Erythroblast (primary cell): Measurements from ENCODE around the gene PPP2R1B.
A peak's percentile ranks its signal among the peaks of the same experiment; 100 is the strongest.
"Not testable (repeated sequence)": the region's sequence is repeated elsewhere in the genome, so short reads cannot be mapped to it uniquely, and the experiment has no call there.

Experiments
- DNase-seq, 2 experiments: peaks; one replicate each; lab custom pipeline; 2025; lab: John Stamatoyannopoulos, UW
- GATA1 ChIP-seq: IDR thresholded peaks from 2 replicates; pipeline ENCODE4 v1.6.1; 2011; ENCODE audit warnings: low read depth, mild to moderate bottlenecking, control low read depth, low read length, moderate library complexity
- POLR2A ChIP-seq: IDR thresholded peaks from 2 replicates; pipeline ENCODE4 v1.6.1; 2011; ENCODE audit warnings: mild to moderate bottlenecking, low read length

The PPP2R1B gene

DNA sequence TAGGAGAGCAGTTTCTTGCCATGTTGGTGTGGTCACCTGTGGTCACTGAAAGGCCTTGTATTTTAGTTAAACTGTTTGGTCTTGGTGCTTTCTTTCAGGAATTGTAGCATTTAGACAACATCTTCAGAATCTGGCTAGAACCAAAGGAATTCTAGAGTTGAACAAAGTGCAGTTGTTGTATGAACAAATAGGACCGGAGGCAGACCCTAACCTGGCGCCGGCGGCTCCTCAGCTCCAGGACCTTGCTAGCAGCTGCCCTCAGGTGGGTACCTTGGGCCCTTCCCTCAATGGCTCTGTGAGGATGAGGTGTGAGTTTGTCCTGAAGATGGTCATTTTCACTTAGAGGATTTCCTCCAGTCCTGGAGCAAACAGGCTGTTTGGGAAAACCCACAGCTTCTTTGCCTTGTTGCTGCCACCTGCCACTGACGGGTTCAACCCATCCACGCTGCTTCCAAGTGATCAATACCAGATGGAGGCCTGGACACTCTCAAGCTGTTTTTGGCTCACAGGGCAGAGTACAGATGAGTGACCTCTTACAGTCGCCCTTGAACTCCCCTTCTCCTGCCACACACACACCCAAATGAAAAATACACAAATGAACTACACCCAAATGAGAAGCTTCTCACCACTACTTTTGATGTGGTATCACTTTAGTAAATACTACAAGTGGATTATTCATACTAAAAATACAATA, 45.2 kb downstream of the PPP2R1B start:
- DNase-seq = no peak
- TF ChIP-seq POLR2A = no peak
- no peak for TF ChIP-seq GATA1

GRCh38 chr11:111719379-111719778, 46.8 kb downstream of the PPP2R1B start:
- TF ChIP-seq POLR2A = no peak
- TF ChIP-seq GATA1 = no peak
- no peak for DNase-seq

GRCh38 chr11:111718859-111719258, 47.3 kb downstream of the PPP2R1B start:
- no peak for TF ChIP-seq GATA1
- TF ChIP-seq POLR2A = no peak
- no peak for DNase-seq

DNA sequence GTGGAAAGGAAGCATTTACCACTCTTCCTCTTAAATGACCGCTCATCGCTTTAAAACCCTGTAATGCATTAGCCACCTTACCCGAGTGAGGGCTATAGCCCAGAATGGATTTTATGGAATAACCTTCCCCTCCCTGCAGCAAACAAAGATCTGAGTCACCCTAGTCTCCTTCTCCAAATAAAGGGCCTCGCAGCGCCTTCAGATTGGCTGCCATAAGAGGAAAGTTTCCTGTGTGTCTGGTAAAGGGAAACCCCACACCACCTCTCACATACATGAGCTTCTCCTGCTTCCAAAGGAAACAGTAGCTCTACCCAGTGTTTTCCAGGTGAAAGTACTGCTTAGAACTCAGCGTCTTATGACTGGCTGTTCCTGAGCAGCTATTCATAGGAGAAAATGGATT, 47.8 kb downstream of the PPP2R1B start:
- no peak for TF ChIP-seq GATA1
- DNase-seq = no peak

DNA sequence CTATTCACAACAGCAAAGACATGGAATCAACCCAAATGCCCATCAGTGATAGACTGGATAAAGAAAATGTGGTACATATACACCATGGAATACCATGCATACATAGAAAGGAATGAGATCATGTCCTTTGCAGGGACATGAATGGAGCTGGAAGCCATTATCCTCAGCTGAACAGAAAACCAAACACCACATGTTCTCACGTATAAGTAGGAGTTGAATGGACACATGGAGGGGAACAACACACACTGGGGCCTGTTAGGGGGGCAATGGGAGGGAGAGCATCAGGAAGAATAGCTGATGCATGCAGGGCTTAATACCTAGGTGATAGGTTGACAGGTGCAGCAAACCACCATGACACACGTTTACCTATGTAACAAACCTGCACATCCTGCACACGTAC, 48.5 kb downstream of the PPP2R1B start:
- DNase-seq = not testable (repeated sequence)

- TF ChIP-seq GATA1 = no peak
- TF ChIP-seq POLR2A = no peak
- DNase-seq = no peak
Observed at GRCh38 chr11:111715142-111715816, 50.9 kb downstream of the PPP2R1B start.

GRCh38 chr11:111714522-111714921, 51.7 kb downstream of the PPP2R1B start:
- TF ChIP-seq POLR2A = no peak
- TF ChIP-seq GATA1 = no peak
- no peak for DNase-seq

DNA sequence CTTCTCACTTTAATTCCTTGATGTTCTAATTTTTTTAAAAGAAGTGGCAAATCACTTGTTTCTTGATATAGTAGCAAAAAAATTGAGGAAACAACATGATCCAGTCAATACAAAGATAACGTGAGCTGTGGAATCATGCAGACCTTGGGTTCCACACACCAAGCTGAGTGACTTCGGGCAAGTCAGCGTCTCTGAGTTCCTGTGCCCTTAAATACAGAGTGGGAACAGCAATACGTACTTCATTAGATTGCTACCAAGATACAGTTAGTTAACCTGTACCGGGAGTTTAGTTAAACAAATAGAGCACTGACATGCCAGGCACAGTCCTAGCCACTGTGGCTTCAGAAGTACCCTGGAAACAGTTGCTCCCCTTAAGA, 58.5 kb downstream of the PPP2R1B start:
- no peak for DNase-seq

DNA sequence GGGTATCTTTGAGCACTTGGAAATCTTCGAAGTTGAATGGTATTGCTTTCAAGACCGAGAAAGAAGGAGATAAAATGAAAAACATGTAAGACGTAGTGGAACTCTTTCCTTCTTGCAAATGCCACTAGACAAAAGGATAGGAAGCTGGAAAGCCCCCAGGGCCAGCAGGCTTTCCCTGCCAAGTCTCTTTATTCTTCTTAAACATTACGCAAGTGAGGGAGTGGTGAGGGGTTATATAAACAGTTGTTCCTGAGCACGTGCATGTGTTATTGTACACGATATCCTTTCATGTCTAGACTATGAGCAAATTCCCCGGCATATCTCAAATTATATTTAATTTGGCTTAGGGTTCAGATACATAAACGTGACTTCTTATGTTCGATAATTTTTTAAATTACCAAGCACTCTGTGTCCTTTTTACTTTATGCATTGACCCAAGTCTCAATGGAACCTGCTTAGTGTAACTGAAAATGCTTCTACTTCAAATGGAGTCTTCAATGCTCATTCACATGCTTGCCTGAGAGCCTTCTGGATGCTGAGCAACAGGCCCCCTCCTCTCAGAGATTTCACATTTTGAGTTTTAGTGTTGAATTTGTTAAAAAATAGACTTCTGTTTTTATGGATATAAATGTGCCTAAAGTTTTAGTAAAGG, 59.0 kb downstream of the PPP2R1B start:
- TF ChIP-seq GATA1 (no peak), POLR2A (no peak)
- no peak for DNase-seq

More for the DNA sequence above, 58.5 kb downstream of the PPP2R1B start:
- TF ChIP-seq GATA1 = no peak
- TF ChIP-seq POLR2A = no peak

DNA sequence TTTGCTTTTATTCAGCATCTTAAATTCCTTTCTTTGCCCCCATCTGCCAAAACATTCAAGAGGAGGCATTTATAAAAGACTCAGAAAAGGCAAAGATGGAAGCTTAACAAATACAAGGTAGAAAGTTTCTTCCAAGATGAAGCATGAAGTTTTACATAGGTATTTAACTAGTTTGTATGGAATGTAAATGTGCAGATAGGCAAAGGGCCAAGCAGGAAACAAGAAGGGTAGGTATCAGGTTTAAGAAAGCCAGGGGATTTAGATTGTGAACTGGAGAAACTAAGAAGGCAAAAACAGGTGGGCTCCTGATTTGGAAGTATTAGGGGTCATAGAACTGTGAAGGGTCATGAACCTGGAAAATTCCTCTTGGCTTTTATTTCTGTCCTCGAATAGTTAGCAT, 62.6 kb downstream of the PPP2R1B start:
- TF ChIP-seq POLR2A (no peak), GATA1 (no peak)
- no peak for DNase-seq

DNA sequence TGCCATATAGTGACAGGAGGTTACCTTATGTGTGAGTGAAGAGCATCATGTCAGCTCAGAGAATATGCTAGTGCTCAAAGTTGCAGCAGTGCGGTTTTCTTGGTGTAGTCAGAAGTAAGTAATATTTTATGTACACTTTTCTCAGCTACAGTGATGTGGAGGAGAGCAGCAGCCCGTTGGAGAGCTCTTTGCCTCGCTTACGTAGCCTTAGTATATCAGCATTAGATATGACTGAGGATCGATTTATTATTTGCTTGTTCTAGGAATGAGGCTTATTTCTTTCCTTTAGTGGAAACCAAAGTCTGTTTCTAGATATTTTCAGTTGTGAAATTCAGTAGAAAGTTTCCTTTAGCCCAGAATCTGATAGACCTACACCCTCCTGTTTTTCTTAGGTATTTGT, 63.6 kb downstream of the PPP2R1B start:
- DNase-seq = no peak
- TF ChIP-seq POLR2A (no peak), GATA1 (no peak)

GRCh38 chr11:111700162-111700561, 66.0 kb downstream of the PPP2R1B start:
- peak in 1 of 2 experiments; percentile 27 for DNase-seq
- TF ChIP-seq GATA1 = no peak

GRCh38 chr11:111699579-111700156, 66.5 kb downstream of the PPP2R1B start:
- TF ChIP-seq GATA1 (no peak), POLR2A (no peak)

DNA sequence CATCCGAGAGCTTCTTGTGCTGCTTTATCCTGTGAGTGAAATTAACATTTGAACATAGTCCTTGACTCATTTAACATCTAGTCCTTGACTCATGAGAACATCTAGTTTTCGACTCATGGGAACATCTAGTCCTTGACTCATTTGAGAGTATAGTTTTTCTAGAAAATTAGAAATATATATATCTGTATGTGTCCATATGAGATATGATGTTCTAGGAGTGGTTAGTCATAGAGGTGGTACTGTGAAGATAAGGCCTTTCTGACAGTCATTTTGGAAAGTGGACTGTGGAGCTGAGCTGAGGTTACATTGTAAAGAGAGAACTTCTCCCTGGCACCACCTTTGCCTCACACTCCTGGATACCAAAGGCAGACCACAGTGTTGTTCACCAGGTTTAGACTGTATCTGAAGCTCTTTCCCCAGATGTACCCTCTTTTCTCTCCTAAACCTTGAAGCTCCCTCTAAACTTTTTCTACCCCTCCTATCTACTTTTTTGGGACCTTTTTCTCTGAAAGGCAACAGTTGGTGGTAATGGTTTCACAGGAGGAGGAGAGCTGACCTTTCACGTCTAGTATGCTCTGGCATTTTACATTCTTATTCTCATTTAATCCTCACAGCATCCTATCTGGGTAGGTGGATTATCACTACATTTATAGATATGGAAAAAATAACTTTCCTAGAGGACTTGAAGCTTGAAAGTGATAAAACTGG, 67.2 kb downstream of the PPP2R1B start:
- TF ChIP-seq GATA1 = no peak
- TF ChIP-seq POLR2A = peak; percentile 93
- peak; percentile 89 to 92 for DNase-seq

More at GRCh38 chr11:111699579-111700156, 66.5 kb downstream of the PPP2R1B start:
- DNase-seq = peak; percentile 51 to 61
